Liver (tissue), 9 donors: ENCODE data around the gene SYNGR3. TPM values are rescaled to one million over a fixed set of nuclear protein-coding genes. Genes with fewer than 3 reads are reported as not detected.

Source experiments
- DNase-seq: peaks from one replicate; pipeline ENCODE4 v3.0.0-alpha.2; 2017; ENCODE audit warnings: low spot score
- H3K27ac ChIP-seq, 2 donors: one replicate each; pipeline ENCODE4 v1.7.0; 2013; ENCODE audit warnings: inconsistent platforms in 2 of 2, low read length in 2 of 2, control low read depth in 1 of 2, low read depth in 1 of 2, mild to moderate bottlenecking in 1 of 2
- H3K27me3 ChIP-seq, 4 donors: one replicate each; pipeline versions ENCODE4 v1.6.1 to v1.7.0; 2013; ENCODE audit warnings: low read length in 3 of 4, inconsistent platforms in 1 of 4, mild to moderate bottlenecking in 1 of 4, moderate library complexity in 1 of 4; ENCODE audit not compliant: control insufficient read depth in 4 of 4, insufficient read depth in 4 of 4
- H3K36me3 ChIP-seq, 4 donors: one replicate each; pipeline versions ENCODE4 v1.6.1 to v1.7.0; 2013; ENCODE audit warnings: low read length in 3 of 4, mild to moderate bottlenecking in 3 of 4, low read depth in 1 of 4, moderate library complexity in 1 of 4; ENCODE audit not compliant: control insufficient read depth in 4 of 4, insufficient read depth in 3 of 4
- H3K4me1 ChIP-seq, 4 donors: one replicate each; pipeline versions ENCODE4 v1.6.1 to v1.7.0; 2013; ENCODE audit warnings: low read length in 3 of 4, mild to moderate bottlenecking in 3 of 4, moderate library complexity in 1 of 4; ENCODE audit not compliant: control insufficient read depth in 4 of 4, insufficient read depth in 4 of 4
- H3K4me3 ChIP-seq, 3 donors: one replicate each; pipeline versions ENCODE4 v1.6.1 to v1.7.0; 2013; ENCODE audit warnings: low read length in 3 of 3, control low read depth in 1 of 3, low read depth in 1 of 3, mild to moderate bottlenecking in 1 of 3
- H3K9ac ChIP-seq, 2 donors: one replicate each; pipeline ENCODE4 v1.7.0; 2013; ENCODE audit warnings: low read length in 2 of 2, mild to moderate bottlenecking in 2 of 2, moderate library complexity in 2 of 2, control low read depth in 1 of 2, low read depth in 1 of 2
- H3K9me3 ChIP-seq, 4 donors: one replicate each; pipeline versions ENCODE4 v1.6.1 to v1.7.0; 2013; ENCODE audit warnings: low read length in 3 of 4; ENCODE audit not compliant: control insufficient read depth in 4 of 4
- ATF3 ChIP-seq: IDR thresholded peaks from 2 replicates; pipeline ENCODE4 v1.6.1; 2016; ENCODE audit warnings: antibody characterized with exemption
- CTCF ChIP-seq: fragments of 150-350 bp; IDR thresholded peaks from 2 replicates; pipeline ENCODE4 v1.5.1; 2017; ENCODE audit warnings: improper control_type of control experiment, low read depth, low read length; ENCODE audit not compliant: missing input control
- EGR1 ChIP-seq, 2 donors: IDR thresholded peaks; 2 replicates each; pipeline ENCODE4 v1.6.1; 2016 to 2018; ENCODE audit warnings: antibody characterized with exemption in 2 of 2, low read depth in 2 of 2
- FOXA1 ChIP-seq: IDR thresholded peaks from 2 replicates; pipeline ENCODE4 v1.6.1; 2016; ENCODE audit warnings: antibody characterized with exemption
- FOXA2 ChIP-seq: IDR thresholded peaks from 2 replicates; pipeline ENCODE4 v1.6.1; 2016; ENCODE audit warnings: antibody characterized with exemption
- GABPA ChIP-seq, 2 donors: IDR thresholded peaks in 1 of 2; conservative IDR thresholded peaks in 1 of 2; 2 replicates each; pipeline ENCODE4 v1.6.1; 2016; ENCODE audit warnings: antibody characterized with exemption in 2 of 2, mild to moderate bottlenecking in 1 of 2, moderate library complexity in 1 of 2
- HNF4A ChIP-seq, 2 donors: conservative IDR thresholded peaks; 2 replicates each; pipeline ENCODE4 v1.6.1; 2016; ENCODE audit warnings: antibody characterized with exemption in 2 of 2, mild to moderate bottlenecking in 2 of 2
- HNF4G ChIP-seq: IDR thresholded peaks from 2 replicates; pipeline ENCODE4 v1.6.1; 2016; ENCODE audit warnings: antibody characterized with exemption
- JUND ChIP-seq, 2 donors: IDR thresholded peaks; 2 replicates each; pipeline ENCODE4 v1.6.1; 2016; ENCODE audit warnings: antibody characterized with exemption in 2 of 2
- MAX ChIP-seq: IDR thresholded peaks from 2 replicates; pipeline ENCODE4 v1.6.1; 2016; ENCODE audit warnings: antibody characterized with exemption
- NR2F2 ChIP-seq: IDR thresholded peaks from 2 replicates; pipeline ENCODE4 v1.6.1; 2016; ENCODE audit warnings: antibody characterized with exemption
- RAD21 ChIP-seq, 2 donors: IDR thresholded peaks; 2 replicates each; pipeline ENCODE4 v1.6.1; 2016; ENCODE audit warnings: antibody characterized with exemption in 2 of 2, mild to moderate bottlenecking in 2 of 2
- REST ChIP-seq: IDR thresholded peaks from 2 replicates; pipeline ENCODE4 v1.6.1; 2016; ENCODE audit warnings: antibody characterized with exemption, mild to moderate bottlenecking
- RXRA ChIP-seq, 2 donors: IDR thresholded peaks; 2 replicates each; pipeline ENCODE4 v1.6.1; 2017 to 2018; ENCODE audit warnings: antibody characterized with exemption in 2 of 2, mild to moderate bottlenecking in 1 of 2
- SP1 ChIP-seq: IDR thresholded peaks from 2 replicates; pipeline ENCODE4 v1.6.1; 2018; ENCODE audit warnings: antibody characterized with exemption, mild to moderate bottlenecking
- TAF1 ChIP-seq: conservative IDR thresholded peaks from 2 replicates; pipeline ENCODE4 v1.6.1; 2016; ENCODE audit warnings: antibody characterized with exemption, mild to moderate bottlenecking
- YY1 ChIP-seq: IDR thresholded peaks from 2 replicates; pipeline ENCODE4 v1.6.1; 2016; ENCODE audit warnings: antibody characterized with exemption, mild to moderate bottlenecking
- ZBTB33 ChIP-seq: IDR thresholded peaks from 2 replicates; pipeline ENCODE4 v1.6.1; 2016; ENCODE audit warnings: antibody characterized with exemption
- WGBS: extraction: QIAGEN DNeasy Blood & Tissue Kit; methylation state at CpG from one replicate; pipeline ENCODE4 v1.1.7; 2013; 5-methylcytosine and 5-hydroxymethylcytosine counted together
- polyA plus RNA-seq, 2 donors: library from polyadenylated mRNA; stranded (reverse) in 1 of 2; unstranded in 1 of 2; fragments of 200-250 nt in 1 of 2; fragments of >200 nt in 1 of 2; fragmentation: Nextera tagmentation in 1 of 2; extraction: Ambion mirVana in 1 of 2; gene quantifications; one replicate each; pipeline versions ENCODE4 v1.2.1 to v1.2.3, GENCODE V29; 2013 to 2015
- total RNA-seq, 2 donors: library from RNA; depleted of rRNA; stranded (reverse); fragments of >200 nt; gene quantifications; one replicate each; pipeline ENCODE4 v1.2.3, GENCODE V29; 2014
- donor health status: healthy.
- donor health status: healthy.
- donor health status: healthy.
- donor health status: healthy.
- donor health status: healthy.

The SYNGR3 gene
- total and polyA plus RNA-seq, 4 donors, result 0.09 to 0.47 (median 0.17) TPM; not detected in 1

GRCh38 chr16:1946495-1947368, 43.0 kb upstream of the SYNGR3 start:
- Histone ChIP-seq H3K4me1 (peaks cover 0 to 17% (median 9%) of the 10 kb centered on the region in 4 donors), H3K36me3 (no peaks in the 10 kb centered on the region), H3K27ac (no peak overlapping the region), H3K4me3 (no peak overlapping the region), H3K9ac (no peak overlapping the region), H3K27me3 (no peaks in the 10 kb centered on the region), H3K9me3 (no peaks in the 10 kb centered on the region)
- TF ChIP-seq MAX (no peak), FOXA2 (no peak)
- WGBS, result 90% methylated on average over 38 of the region's 38 CpGs
- no peak for DNase-seq

GRCh38 chr16:1947369-1947670, 42.5 kb upstream of the SYNGR3 start:
- Histone ChIP-seq H3K9me3 (no peaks in the 10 kb centered on the region), H3K4me1 (peaks cover 0 to 11% (median 4%) of the 10 kb centered on the region in 4 donors), H3K27ac (no peak overlapping the region), H3K36me3 (no peaks in the 10 kb centered on the region), H3K9ac (no peak overlapping the region), H3K27me3 (no peaks in the 10 kb centered on the region), H3K4me3 (no peak overlapping the region)
- 95% methylated on average over 9 of the region's 9 CpGs for WGBS
- DNase-seq, result no peak
- no peak for TF ChIP-seq MAX
- TF ChIP-seq ZBTB33, result no peak
- no peak for TF ChIP-seq NR2F2
- no peak for TF ChIP-seq YY1
- TF ChIP-seq ATF3, result no peak
- TF ChIP-seq GABPA (IDR thresholded peaks at IDR 0.05 in 1 of 2, conservative IDR thresholded peaks at IDR 0.05 in 1 of 2), result no peak
- no peak for TF ChIP-seq JUND (IDR thresholded peaks at IDR 0.05)
- TF ChIP-seq SP1, result no peak
- no peak for TF ChIP-seq HNF4G
- no peak for TF ChIP-seq TAF1
- no peak for TF ChIP-seq REST
- no peak for TF ChIP-seq CTCF
- no peak for TF ChIP-seq EGR1 (IDR thresholded peaks at IDR 0.05; ENCODE audit: low read depth in 2 of 2)
- no peak for TF ChIP-seq RXRA (IDR thresholded peaks at IDR 0.05)
- no peak for TF ChIP-seq RAD21 (IDR thresholded peaks at IDR 0.05)
- no peak for TF ChIP-seq HNF4A (conservative IDR thresholded peaks at IDR 0.05)
- no peak for TF ChIP-seq FOXA1
- TF ChIP-seq FOXA2, result no peak
